IMR-90 (cell line): Measurements from ENCODE around the gene HYKK. TPM values are rescaled to one million over a fixed set of nuclear protein-coding genes. Genes with fewer than 3 reads are reported as not detected.
A peak's percentile ranks its signal among the peaks of the same experiment; 100 is the strongest.

ENCODE experiments used
- ATAC-seq: fragments of 200-7000 bp; cut with Tn5 transposase; 2 replicates; pipeline ENCODE4 v1.9.1; 2020; ENCODE audit warnings: low read depth, mild to moderate bottlenecking, moderate library complexity
- BruUV-seq: library from RNA; stranded (reverse); fragments of 400-500 nt; replicated peaks from 2 replicates; lab custom pipeline; 2021; lab: Mats Ljungman, UMichigan
- CTCF ChIA-PET: fragments of 300-600 bp; formaldehyde crosslinking; extraction: SDS; loops from one replicate; lab custom pipeline; 2021; ENCODE audit warnings: antibody characterized with exemption; lab: Yijun Ruan, JAX
- POLR2A ChIA-PET: fragments of 300-600 bp; sonication (Branson Sonifier 250); formaldehyde crosslinking; loops from one replicate; lab custom pipeline; 2022; ENCODE audit warnings: antibody characterized with exemption; ENCODE audit not compliant: unreplicated experiment; lab: Charles Lee
- DNase-seq: peaks from one replicate; pipeline ENCODE4 v3.0.0; 2013
- H2AFZ ChIP-seq: replicated peaks from 2 replicates; pipeline ENCODE3; 2013; ENCODE audit warnings: low read length, mild to moderate bottlenecking; ENCODE audit not compliant: poor library complexity
- H2AK5ac ChIP-seq: 2 replicates; pipeline ENCODE4 v1.6.1; 2013; ENCODE audit warnings: low read depth, low read length, inconsistent platforms
- H2AK9ac ChIP-seq: replicated peaks from 2 replicates; pipeline ENCODE3; 2013; ENCODE audit warnings: mild to moderate bottlenecking, low read depth, low read length, moderate library complexity; ENCODE audit not compliant: poor library complexity
- H2BK120ac ChIP-seq: 2 replicates; pipeline ENCODE4 v1.6.1; 2013; ENCODE audit warnings: low read depth, low read length, inconsistent platforms
- H2BK15ac ChIP-seq: 3 replicates; pipeline ENCODE4 v1.6.1; 2013; ENCODE audit warnings: low read depth, low read length, inconsistent platforms
- H2BK20ac ChIP-seq: 2 replicates; pipeline ENCODE4 v1.6.1; 2013; ENCODE audit warnings: low read depth, mild to moderate bottlenecking, inconsistent platforms, low read length, moderate library complexity
- H2BK5ac ChIP-seq: 2 replicates; pipeline ENCODE4 v1.6.1; 2013; ENCODE audit warnings: mild to moderate bottlenecking, low read depth, low read length, inconsistent platforms; ENCODE audit not compliant: poor library complexity, severe bottlenecking
- H3K14ac ChIP-seq: replicated peaks from 2 replicates; pipeline ENCODE4 v1.6.1; 2013; ENCODE audit warnings: low read depth, low read length, inconsistent platforms
- H3K18ac ChIP-seq: 2 replicates; pipeline ENCODE4 v1.6.1; 2013; ENCODE audit warnings: low read depth, low read length, control low read depth
- H3K23ac ChIP-seq: 2 replicates; pipeline ENCODE4 v1.6.1; 2013; ENCODE audit warnings: low read depth, low read length, inconsistent platforms
- H3K27ac ChIP-seq: 2 replicates; pipeline ENCODE4 v1.5.1; 2013; ENCODE audit warnings: mild to moderate bottlenecking, control low read depth, low read length; ENCODE audit not compliant: insufficient read depth
- H3K27me3 ChIP-seq: 2 replicates; pipeline ENCODE4 v1.6.1; 2013; ENCODE audit warnings: low read length; ENCODE audit not compliant: control insufficient read depth, insufficient read depth
- H3K36me3 ChIP-seq: 2 replicates; pipeline ENCODE4 v1.6.1; 2013; ENCODE audit warnings: low read length, mixed read lengths; ENCODE audit not compliant: control insufficient read depth, insufficient read depth
- H3K4ac ChIP-seq: 2 replicates; pipeline ENCODE4 v1.6.1; 2013; ENCODE audit warnings: low read depth, low read length, inconsistent platforms
- H3K4me1 ChIP-seq: 2 replicates; pipeline ENCODE4 v1.6.1; 2013; ENCODE audit warnings: low read length, mixed read lengths; ENCODE audit not compliant: control insufficient read depth, insufficient read depth
- H3K4me2 ChIP-seq: 2 replicates; pipeline ENCODE4 v1.6.1; 2013; ENCODE audit warnings: low read depth, mild to moderate bottlenecking, control low read depth, low read length, moderate library complexity
- H3K4me3 ChIP-seq: 2 replicates; pipeline ENCODE4 v1.5.1; 2013; ENCODE audit warnings: low read depth, mild to moderate bottlenecking, control low read depth, low read length, moderate library complexity; ENCODE audit not compliant: insufficient read depth
- H3K56ac ChIP-seq: 2 replicates; pipeline ENCODE4 v1.6.1; 2013; ENCODE audit warnings: low read length, inconsistent platforms; ENCODE audit not compliant: insufficient read depth; ENCODE audit errors: extremely low read depth
- H3K79me1 ChIP-seq, 2 experiments: 2 replicates each; pipeline ENCODE4 v1.6.1; 2013; ENCODE audit warnings: low read length in 2 of 2, inconsistent platforms in 1 of 2, low read depth in 1 of 2
- H3K9ac ChIP-seq: 2 replicates; pipeline ENCODE4 v1.6.1; 2013; ENCODE audit warnings: low read depth, low read length, control low read depth
- H3K9me1 ChIP-seq: 2 replicates; pipeline ENCODE4 v1.6.1; 2013; ENCODE audit warnings: low read length, inconsistent platforms; ENCODE audit not compliant: insufficient read depth
- H3K9me3 ChIP-seq: 2 replicates; pipeline ENCODE4 v1.6.1; 2013; ENCODE audit warnings: low read length; ENCODE audit not compliant: control insufficient read depth, insufficient read depth
- H4K20me1 ChIP-seq: 2 replicates; pipeline ENCODE4 v1.6.1; 2013; ENCODE audit warnings: low read length, inconsistent platforms; ENCODE audit not compliant: insufficient read depth
- H4K5ac ChIP-seq: 2 replicates; pipeline ENCODE4 v1.6.1; 2013; ENCODE audit warnings: mild to moderate bottlenecking, low read depth, low read length, control low read depth
- H4K8ac ChIP-seq, 2 experiments: 2 replicates each; pipeline ENCODE4 v1.6.1; 2013; ENCODE audit warnings: low read depth in 2 of 2, low read length in 2 of 2, control low read depth in 1 of 2, inconsistent platforms in 1 of 2
- H4K91ac ChIP-seq: 2 replicates; pipeline ENCODE4 v1.6.1; 2013; ENCODE audit warnings: low read depth, low read length, inconsistent platforms; ENCODE audit not compliant: insufficient read depth
- BHLHE40 ChIP-seq: fragments of 150-350 bp; IDR thresholded peaks from 2 replicates; pipeline ENCODE4 v1.6.1; 2016; ENCODE audit warnings: mild to moderate bottlenecking, low read depth, low read length
- CEBPB ChIP-seq: IDR thresholded peaks from 2 replicates; pipeline ENCODE4 v1.6.1; 2012; ENCODE audit warnings: low read depth, low read length, improper control_type of control experiment
- FOS ChIP-seq: fragments of 150-350 bp; IDR thresholded peaks from 2 replicates; pipeline ENCODE4 v1.6.1; 2016; ENCODE audit warnings: low read depth, low read length
- MAFK ChIP-seq: IDR thresholded peaks from 2 replicates; pipeline ENCODE4 v1.6.1; 2012; ENCODE audit warnings: low read depth, low read length, improper control_type of control experiment
- MAZ ChIP-seq: IDR thresholded peaks from 2 replicates; pipeline ENCODE4 v1.6.1; 2012; ENCODE audit warnings: low read depth, mild to moderate bottlenecking, low read length, improper control_type of control experiment, moderate library complexity, borderline replicate concordance
- POLR2A ChIP-seq: IDR thresholded peaks from 2 replicates; pipeline ENCODE4 v1.6.1; 2012; ENCODE audit warnings: mild to moderate bottlenecking, low read depth, low read length
- RAD21 ChIP-seq: IDR thresholded peaks from 2 replicates; pipeline ENCODE4 v1.6.1; 2012; ENCODE audit warnings: low read length, improper control_type of control experiment
- RCOR1 ChIP-seq: IDR thresholded peaks from 2 replicates; pipeline ENCODE4 v1.6.1; 2012; ENCODE audit warnings: mild to moderate bottlenecking, low read length, improper control_type of control experiment; ENCODE audit not compliant: insufficient replicate concordance
- SMC3 ChIP-seq: fragments of 150-350 bp; IDR thresholded peaks from 2 replicates; pipeline ENCODE4 v1.6.1; 2016; ENCODE audit warnings: low read depth, mild to moderate bottlenecking, antibody characterized with exemption, low read length, moderate library complexity
- WGBS, 2 experiments: methylation state at CpG; one replicate each; pipeline versions ENCODE4 v1.1.5 to v1.1.7; 2013; ENCODE audit warnings: missing lambda C conversion rate in 2 of 2; ENCODE audit not compliant: insufficient read length in 1 of 2; ENCODE audit errors: extremely low coverage in 2 of 2; 5-methylcytosine and 5-hydroxymethylcytosine counted together
- dilution Hi-C: fragments of 300-500 bp; cut with HindIII; formaldehyde crosslinking; loops from one replicate; pipeline ENCODE4 v1.14.3; 2018; ENCODE audit warnings: low sequenced_read_pairs; ENCODE audit not compliant: unreplicated experiment
- in situ Hi-C: fragments of 300-500 bp; cut with MboI; formaldehyde crosslinking; loops from 3 replicates; pipeline ENCODE4 v1.14.3; 2019; ENCODE audit warnings: low sequenced_read_pairs, inconsistent platforms, mixed read lengths
- intact Hi-C: fragments of 100-400 bp; cut with micrococcal nuclease; formaldehyde crosslinking; loops from 2 replicates; pipeline ENCODE4 v1.10.0; 2022
- polyA plus RNA-seq, 3 experiments: library from polyadenylated mRNA; depleted of rRNA; stranded (reverse); fragments of >200 nt; gene quantifications; 2 replicates each; pipeline ENCODE4 v1.2.3, GENCODE V29; 2012; ENCODE audit warnings: low replicate concordance in 1 of 3
- total RNA-seq: library from RNA; depleted of rRNA; stranded (reverse); fragments of >200 nt; gene quantifications from 2 replicates; pipeline ENCODE4 v1.2.3, GENCODE V29; 2012
- TF ChIP-seq, protein P1 (sequence below): fragments of 150-350 bp; IDR thresholded peaks from 2 replicates; pipeline ENCODE4 v1.6.1; 2016; ENCODE audit warnings: low read depth, mild to moderate bottlenecking, low read length, moderate library complexity, borderline replicate concordance
- TF ChIP-seq, protein P2 (sequence below): conservative IDR thresholded peaks from 2 replicates; pipeline ENCODE4 v1.5.1; 2012; ENCODE audit warnings: mild to moderate bottlenecking, low read depth, low read length, improper control_type of control experiment

The HYKK gene
- total and polyA plus RNA-seq, 2 of the 4 experiments (the other 2 are of a cell fraction): 3.8 to 5.6 TPM

DNA sequence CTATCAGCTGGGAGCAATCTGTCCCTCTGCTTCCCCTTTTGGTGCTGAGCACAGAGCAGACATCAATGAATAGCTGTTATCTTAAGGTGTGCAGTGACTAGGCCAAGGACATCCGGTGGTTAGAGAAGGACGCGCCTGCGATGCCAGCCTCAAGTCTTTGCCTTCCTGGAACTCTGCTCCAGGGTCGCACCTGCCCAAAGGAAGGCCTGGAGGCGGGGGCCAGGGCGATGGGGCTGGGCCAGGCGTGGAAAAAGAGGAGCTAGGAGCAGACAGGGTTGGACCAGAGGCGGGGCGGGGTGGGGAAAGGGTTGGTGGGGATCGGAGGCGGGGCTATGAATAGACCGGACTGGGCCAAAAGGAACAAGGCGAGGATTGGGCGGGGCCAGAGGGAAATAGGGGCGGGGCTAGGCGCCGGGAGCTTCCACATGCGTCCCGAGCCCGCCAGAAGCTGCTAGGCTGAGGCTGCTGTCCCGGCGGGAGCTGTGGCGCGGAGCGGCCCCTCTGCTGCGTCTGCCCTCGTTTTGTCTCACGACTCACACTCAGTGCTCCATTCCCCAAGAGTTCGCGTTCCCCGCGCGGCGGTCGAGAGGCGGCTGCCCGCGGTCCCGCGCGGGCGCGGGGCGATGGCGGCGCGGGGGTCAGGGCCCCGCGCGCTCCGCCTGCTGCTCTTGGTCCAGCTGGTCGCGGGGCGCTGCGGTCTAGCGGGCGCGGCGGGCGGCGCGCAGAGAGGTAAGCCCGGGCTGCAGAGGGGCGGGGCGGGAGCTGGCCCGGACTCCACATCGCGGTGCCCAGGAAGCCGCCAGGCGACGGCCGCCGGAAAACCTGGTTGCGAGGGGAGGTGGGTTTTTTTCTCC, 57.9 kb downstream of the HYKK start, which contains the start of gene CHRNA5 (continued):
- TF ChIP-seq RCOR1 (no peak), MAFK (no peak)

DNA sequence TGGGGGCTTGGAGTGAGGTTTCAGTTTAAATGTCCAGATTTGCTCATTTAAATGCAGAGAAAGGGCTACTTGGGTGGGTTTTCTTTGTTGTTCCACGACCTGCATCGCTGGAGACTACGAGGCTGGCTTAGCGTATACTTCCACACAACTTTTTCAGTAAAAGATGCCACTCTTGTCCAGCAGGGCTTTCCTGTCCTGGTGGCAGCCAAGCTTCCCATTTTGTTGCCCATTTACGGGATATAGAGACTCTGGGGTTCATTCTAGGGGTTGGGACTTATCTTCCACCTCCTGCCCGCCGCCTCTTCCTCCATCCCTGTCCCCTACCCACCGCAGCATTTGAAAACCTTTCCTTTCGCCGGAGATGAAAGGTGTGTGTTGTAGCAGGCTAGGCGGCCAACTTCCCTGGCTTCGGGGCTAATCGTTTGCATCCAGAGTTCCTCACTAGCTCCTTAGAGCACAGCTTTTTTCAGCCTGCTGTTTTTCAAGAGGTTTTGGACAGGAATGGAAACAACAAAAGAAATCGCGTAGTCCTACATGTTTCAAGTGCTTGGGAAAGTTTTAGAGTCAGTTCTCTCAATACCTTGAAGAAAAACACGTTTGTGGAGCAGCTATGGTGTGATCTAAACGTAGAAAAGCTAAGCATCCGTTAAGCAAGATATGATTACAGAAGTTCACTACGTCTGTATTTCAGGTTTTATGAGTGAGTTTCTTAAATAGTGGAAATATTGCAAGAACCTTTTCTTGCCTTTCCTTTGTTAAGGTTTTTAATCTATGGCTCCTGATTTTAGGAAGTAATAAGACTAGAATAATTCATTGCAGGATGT, 58.8 kb downstream of the HYKK start:
- POLR2A ChIA-PET: interaction anchor here (1.2 kb wide), 1 partner anchor 128 kb away, joined by 3 read pairs; the partner anchor contains the start of gene IREB2
- no peak overlapping the region for H2BK15ac ChIP-seq
- H3K79me1 ChIP-seq: no peaks in the 10 kb centered on the region
- H2BK120ac ChIP-seq: no peak overlapping the region
- H3K56ac ChIP-seq: no peak overlapping the region
- no peaks in the 10 kb centered on the region for H4K20me1 ChIP-seq
- no peak overlapping the region for H2AK5ac ChIP-seq
- ATAC-seq (peak; percentile 35), DNase-seq (peak; percentile 3)
- intact Hi-C loops (no loop called here), dilution Hi-C loops (no loop called here), in situ Hi-C loops (no loop called here)
- no peak overlapping the region for H2BK5ac ChIP-seq
- no peaks in the 10 kb centered on the region for H3K9me1 ChIP-seq
- H2BK20ac ChIP-seq: no peak overlapping the region
- no peak overlapping the region for H3K14ac ChIP-seq
- H3K27me3 ChIP-seq: peaks cover 17% of the 10 kb centered on the region
- no peaks in the 10 kb centered on the region for H3K36me3 ChIP-seq
- H4K91ac ChIP-seq: no peak overlapping the region
- H3K9ac ChIP-seq: peak overlapping the region; percentile 32
- H3K27ac ChIP-seq: no peak overlapping the region
- H3K23ac ChIP-seq: peak overlapping the region; percentile 21; the same call in 1 of the 2 replicates
- 5% methylated on average over 5 of the region's 19 CpGs; no CpG with 5 or more reads in 1 of the 2 experiments for WGBS, 2 experiments
- peak overlapping the region; percentile 98 for H3K4me2 ChIP-seq
- H3K4me1 ChIP-seq: no peaks in the 10 kb centered on the region
- H4K8ac ChIP-seq: no peak overlapping the region
- no peak overlapping the region for H2AK9ac ChIP-seq
- no peak overlapping the region for H4K5ac ChIP-seq
- H2AFZ ChIP-seq: peak overlapping the region; percentile 90
- no TSS peak for BruUV-seq
- CTCF ChIA-PET: interaction anchor here (1.1 kb wide), 1 partner anchor 18 kb away, joined by 4 read pairs; no protein-coding TSS in a partner anchor
- no peak overlapping the region for H3K18ac ChIP-seq
- H3K4ac ChIP-seq: no peak overlapping the region
- H3K4me3 ChIP-seq: peak overlapping the region; percentile 54
- no peaks in the 10 kb centered on the region for H3K9me3 ChIP-seq
- TF ChIP-seq, protein P1, sequence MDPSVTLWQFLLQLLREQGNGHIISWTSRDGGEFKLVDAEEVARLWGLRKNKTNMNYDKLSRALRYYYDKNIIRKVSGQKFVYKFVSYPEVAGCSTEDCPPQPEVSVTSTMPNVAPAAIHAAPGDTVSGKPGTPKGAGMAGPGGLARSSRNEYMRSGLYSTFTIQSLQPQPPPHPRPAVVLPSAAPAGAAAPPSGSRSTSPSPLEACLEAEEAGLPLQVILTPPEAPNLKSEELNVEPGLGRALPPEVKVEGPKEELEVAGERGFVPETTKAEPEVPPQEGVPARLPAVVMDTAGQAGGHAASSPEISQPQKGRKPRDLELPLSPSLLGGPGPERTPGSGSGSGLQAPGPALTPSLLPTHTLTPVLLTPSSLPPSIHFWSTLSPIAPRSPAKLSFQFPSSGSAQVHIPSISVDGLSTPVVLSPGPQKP: no peak
- TF ChIP-seq CEBPB (no peak), RAD21 (no peak), MAFK (no peak), POLR2A (no peak), RCOR1 (no peak), FOS (no peak), MAZ (no peak), BHLHE40 (no peak), SMC3 (no peak)
- TF ChIP-seq, protein P2, sequence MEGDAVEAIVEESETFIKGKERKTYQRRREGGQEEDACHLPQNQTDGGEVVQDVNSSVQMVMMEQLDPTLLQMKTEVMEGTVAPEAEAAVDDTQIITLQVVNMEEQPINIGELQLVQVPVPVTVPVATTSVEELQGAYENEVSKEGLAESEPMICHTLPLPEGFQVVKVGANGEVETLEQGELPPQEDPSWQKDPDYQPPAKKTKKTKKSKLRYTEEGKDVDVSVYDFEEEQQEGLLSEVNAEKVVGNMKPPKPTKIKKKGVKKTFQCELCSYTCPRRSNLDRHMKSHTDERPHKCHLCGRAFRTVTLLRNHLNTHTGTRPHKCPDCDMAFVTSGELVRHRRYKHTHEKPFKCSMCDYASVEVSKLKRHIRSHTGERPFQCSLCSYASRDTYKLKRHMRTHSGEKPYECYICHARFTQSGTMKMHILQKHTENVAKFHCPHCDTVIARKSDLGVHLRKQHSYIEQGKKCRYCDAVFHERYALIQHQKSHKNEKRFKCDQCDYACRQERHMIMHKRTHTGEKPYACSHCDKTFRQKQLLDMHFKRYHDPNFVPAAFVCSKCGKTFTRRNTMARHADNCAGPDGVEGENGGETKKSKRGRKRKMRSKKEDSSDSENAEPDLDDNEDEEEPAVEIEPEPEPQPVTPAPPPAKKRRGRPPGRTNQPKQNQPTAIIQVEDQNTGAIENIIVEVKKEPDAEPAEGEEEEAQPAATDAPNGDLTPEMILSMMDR: no peak
